K562 (cell line): Measurements from ENCODE around the gene PIEZO2. TPM values are rescaled to one million over a fixed set of nuclear protein-coding genes. Genes with fewer than 3 reads are reported as not detected.

Experiments
- ATAC-seq: fragments of 200-7000 bp; cut with Tn5 transposase; 3 replicates; pipeline ENCODE4 v1.9.1; 2020; ENCODE audit warnings: moderate library complexity
- BruUV-seq: library from RNA; stranded (reverse); fragments of 400-500 nt; replicated peaks from 2 replicates; lab custom pipeline; 2021; lab: Mats Ljungman, UMichigan
- CTCF ChIA-PET: fragments of 300-600 bp; formaldehyde crosslinking; extraction: SDS; loops from one replicate; lab custom pipeline; 2021; ENCODE audit warnings: low intra/inter-chr PET ratio; lab: Yijun Ruan, JAX
- POLR2A ChIA-PET: fragments of 300-600, 350-650 bp; sonication (Branson Sonifier 250); formaldehyde crosslinking; extraction: SDS; loops from one replicate; lab custom pipeline; 2021; ENCODE audit warnings: antibody characterized with exemption, inconsistent platforms; lab: Yijun Ruan, JAX
- DNase-seq, 4 experiments: peaks; one replicate each; pipeline versions ENCODE4 v3.0.0 to v3.0.0-alpha.2; 2011 to 2018; ENCODE audit warnings: low spot score in 3 of 4, mixed read lengths in 3 of 4; ENCODE audit errors: extremely low read depth in 1 of 4
- FAIRE-seq: peaks from 2 replicates; lab custom pipeline; 2011; peaks lifted over from hg19 to GRCh38; lab: Jason Lieb, UNC
- H2AFZ ChIP-seq: 2 replicates; pipeline ENCODE4 v1.6.0; 2011; ENCODE audit warnings: low read depth, low read length, control low read depth, inconsistent platforms
- H3K27ac ChIP-seq: fragments of 200-600 bp; 3 replicates; pipeline ENCODE4 v1.8.0; 2011; ENCODE audit warnings: low read depth, mild to moderate bottlenecking, control low read depth, inconsistent platforms, low read length, moderate library complexity, mixed read lengths; ENCODE audit errors: extremely low read depth
- H3K27me3 ChIP-seq, 2 experiments: fragments of 300-600 bp in 1 of 2; 2 replicates in 1 of 2; 3 replicates in 1 of 2; pipeline versions ENCODE4 v1.6.0 to v1.8.0; 2011; ENCODE audit warnings: inconsistent platforms in 2 of 2, low read length in 2 of 2, mild to moderate bottlenecking in 1 of 2, mixed read lengths in 1 of 2, moderate library complexity in 1 of 2; ENCODE audit not compliant: control insufficient read depth in 2 of 2, insufficient read depth in 2 of 2
- H3K36me3 ChIP-seq: fragments of 300-600 bp; 3 replicates; pipeline ENCODE4 v1.8.0; 2011; ENCODE audit warnings: mild to moderate bottlenecking, low read length, inconsistent platforms; ENCODE audit not compliant: control insufficient read depth, insufficient read depth
- H3K4me1 ChIP-seq, 2 experiments: fragments of 200-600 bp in 1 of 2; replicated peaks in 1 of 2; 2 replicates in 1 of 2; 3 replicates in 1 of 2; pipeline versions ENCODE4 v1.5.1 to v1.8.0; 2011; ENCODE audit warnings: inconsistent platforms in 2 of 2, low read length in 2 of 2, mild to moderate bottlenecking in 1 of 2, mixed read lengths in 1 of 2, moderate library complexity in 1 of 2; ENCODE audit not compliant: control insufficient read depth in 2 of 2, insufficient read depth in 2 of 2
- H3K4me2 ChIP-seq: 2 replicates; pipeline ENCODE4 v1.6.1; 2011; ENCODE audit warnings: low read length, control low read depth, inconsistent platforms, mixed read lengths; ENCODE audit not compliant: insufficient read depth
- H3K4me3 ChIP-seq: fragments of 200-600 bp; sonication (generic), shearing (Covaris generic); 2 replicates; pipeline ENCODE4 v1.5.1; 2016; ENCODE audit warnings: control low read depth, inconsistent platforms
- H3K79me2 ChIP-seq: fragments of 200-600 bp; 3 replicates; pipeline ENCODE4 v1.8.0; 2011; ENCODE audit warnings: low read length, inconsistent platforms; ENCODE audit not compliant: control insufficient read depth, insufficient read depth
- H3K9ac ChIP-seq, 2 experiments: 2 replicates each; pipeline versions ENCODE4 v1.6.0 to v1.6.1; 2011; ENCODE audit warnings: low read depth in 2 of 2, low read length in 2 of 2, control low read depth in 1 of 2, inconsistent platforms in 1 of 2, mild to moderate bottlenecking in 1 of 2, mixed read lengths in 1 of 2; ENCODE audit not compliant: insufficient read depth in 1 of 2
- H3K9me1 ChIP-seq: one replicate; pipeline ENCODE4 v1.6.0; 2011; ENCODE audit warnings: inconsistent platforms, mild to moderate bottlenecking, low read length, moderate library complexity; ENCODE audit not compliant: control insufficient read depth, insufficient read depth
- H3K9me3 ChIP-seq: replicated peaks from 2 replicates; pipeline ENCODE4 v1.5.1; 2011; ENCODE audit warnings: low read depth, low read length, inconsistent platforms; ENCODE audit not compliant: control insufficient read depth, insufficient read depth
- H4K20me1 ChIP-seq: replicated peaks from 2 replicates; pipeline ENCODE4 v1.6.1; 2011; ENCODE audit warnings: low read length, inconsistent platforms, mixed read lengths; ENCODE audit not compliant: control insufficient read depth, insufficient read depth
- BRF1 ChIP-seq: IDR thresholded peaks from 3 replicates; pipeline ENCODE4 v1.6.1; 2011; ENCODE audit warnings: borderline replicate concordance, mild to moderate bottlenecking; ENCODE audit not compliant: insufficient read length; ENCODE audit errors: extremely low read depth
- GATA2 ChIP-seq: sonication (generic); formaldehyde crosslinking; IDR thresholded peaks from 2 replicates; pipeline ENCODE4 v1.4.0; 2020; ENCODE audit warnings: mild to moderate bottlenecking, missing genetic modification reagents
- HOXB6 ChIP-seq: fragments of 250-450 bp; sonication (Bioruptor Pico); IDR thresholded peaks from 2 replicates; pipeline ENCODE4 v1.5.1; 2022; ENCODE audit warnings: mild to moderate bottlenecking, borderline replicate concordance
- KDM4B ChIP-seq, 2 experiments: fragments of 450-650 bp in 1 of 2; sonication (generic) in 1 of 2; IDR thresholded peaks; 2 replicates each; pipeline ENCODE4 v1.6.1; 2016 to 2017; ENCODE audit warnings: borderline replicate concordance in 2 of 2, antibody characterized with exemption in 1 of 2, low read depth in 1 of 2, mild to moderate bottlenecking in 1 of 2
- MTA2 ChIP-seq: fragments of 450-650 bp; IDR thresholded peaks from 2 replicates; pipeline ENCODE4 v1.6.1; 2016; ENCODE audit warnings: low read depth
- OTX1 ChIP-seq: fragments of 450-650 bp; formaldehyde crosslinking; IDR thresholded peaks from 2 replicates; pipeline ENCODE4 v1.4.0; 2022; ENCODE audit warnings: mild to moderate bottlenecking
- POLR2H ChIP-seq: IDR thresholded peaks from 2 replicates; pipeline ENCODE4 v1.6.1; 2016; ENCODE audit warnings: missing genetic modification characterization, low read depth, mild to moderate bottlenecking, control low read depth, missing compliant biosample characterization, moderate library complexity
- TAF7 ChIP-seq: fragments of 450-650 bp; IDR thresholded peaks from 2 replicates; pipeline ENCODE4 v1.6.1; 2016; ENCODE audit warnings: missing genetic modification characterization, missing compliant biosample characterization
- TBP ChIP-seq: optimal IDR thresholded peaks from 2 replicates; pipeline ENCODE3; 2011; ENCODE audit warnings: low read depth, low read length, improper control_type of control experiment
- TFAM ChIP-seq: fragments of 250-450 bp; sonication (Bioruptor Pico); conservative IDR thresholded peaks from 2 replicates; pipeline ENCODE4 v1.5.0; 2021; ENCODE audit warnings: mild to moderate bottlenecking, moderate library complexity
- ZNF316 ChIP-seq: fragments of 450-650 bp; IDR thresholded peaks from 2 replicates; pipeline ENCODE4 v1.6.1; 2016
- WGBS: fragments of 100-300 bp; shearing (Covaris generic); methylation state at CpG from one replicate; pipeline ENCODE4 v1.1.6; 2016; ENCODE audit warnings: low coverage, mixed read lengths; ENCODE audit not compliant: insufficient coverage; ENCODE audit errors: missing lambda C conversion rate; 5-methylcytosine and 5-hydroxymethylcytosine counted together
- in situ Hi-C: fragments of 300-500 bp; cut with MboI; formaldehyde crosslinking; loops from 4 replicates; pipeline ENCODE4 v1.15.0; 2018; ENCODE audit warnings: inconsistent platforms, mixed read lengths
- intact Hi-C: fragments of 100-400 bp; cut with micrococcal nuclease; formaldehyde crosslinking; loops from 2 replicates; pipeline ENCODE4 v1.14.2; 2022
- polyA plus RNA-seq, 8 experiments: library from polyadenylated mRNA; depleted of rRNA in 4 of 8; stranded (reverse) in 5 of 8; unstranded in 3 of 8; fragments of >200 nt; fragmentation: Nextera tagmentation in 2 of 8; fragmentation: Illumina TruSeq in 1 of 8; extraction: Ambion mirVana in 2 of 8; extraction: Trizol in 1 of 8; gene quantifications; 2 replicates each; pipeline versions ENCODE4 v1.2.1 to v1.2.3, GENCODE V29; 2011 to 2014; ENCODE audit warnings: inconsistent platforms in 1 of 8, missing spikeins in 1 of 8
- total RNA-seq, 7 experiments: library from RNA; depleted of rRNA in 6 of 7; stranded (reverse); fragments of >200 nt in 6 of 7; fragmentation: Illumina TruSeq in 2 of 7; extraction: Trizol in 2 of 7; gene quantifications; 2 replicates each; pipeline versions ENCODE4 v1.2.1 to v1.2.3, GENCODE V29; 2011 to 2021; ENCODE audit warnings: low replicate concordance in 1 of 7
- TF ChIP-seq, protein P1 (sequence below): sonication (generic); formaldehyde crosslinking; IDR thresholded peaks from 2 replicates; pipeline ENCODE4 v1.8.0; 2022; ENCODE audit warnings: mild to moderate bottlenecking, missing genetic modification reagents
- TF ChIP-seq, protein P2 (sequence below): sonication (generic); formaldehyde crosslinking; IDR thresholded peaks from 2 replicates; pipeline ENCODE4 v1.8.0; 2022; ENCODE audit warnings: mild to moderate bottlenecking, missing genetic modification reagents

Gene PIEZO2
- total and polyA plus RNA-seq, 9 of the 15 experiments (the other 6 are each of a cell fraction or from before 2014, with no cell fraction given): 0.54 to 4.1 (median 2.0) TPM

DNA sequence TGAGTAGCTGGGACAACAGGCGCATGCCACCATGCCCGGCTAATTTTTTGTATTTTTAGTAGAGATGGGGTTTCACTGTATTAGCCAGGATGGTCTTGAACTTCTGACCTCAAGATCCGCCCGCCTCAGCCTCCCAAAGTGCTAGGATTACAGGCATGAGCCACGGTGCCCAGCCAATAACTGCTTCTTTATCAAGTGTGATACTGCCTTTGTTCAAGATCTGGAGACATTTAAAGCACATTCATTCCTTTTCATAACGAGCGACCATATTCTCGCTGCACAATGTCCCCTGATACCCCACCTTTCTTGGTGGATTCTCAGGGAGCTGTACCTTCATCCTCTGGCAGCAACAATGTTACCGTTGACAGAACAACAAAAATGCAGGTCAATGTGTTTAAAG is 75.4 kb downstream of the PIEZO2 start:
- no peak for TF ChIP-seq BRF1
- TF ChIP-seq TBP: no peak
- TF ChIP-seq MTA2: no peak
- TF ChIP-seq ZNF316: no peak
- TF ChIP-seq HOXB6 (CRISPR knock-in tag): no peak
- no peak for TF ChIP-seq OTX1 (CRISPR knock-in tag)
- TF ChIP-seq TAF7 (tag): no peak
- TF ChIP-seq, protein P1, sequence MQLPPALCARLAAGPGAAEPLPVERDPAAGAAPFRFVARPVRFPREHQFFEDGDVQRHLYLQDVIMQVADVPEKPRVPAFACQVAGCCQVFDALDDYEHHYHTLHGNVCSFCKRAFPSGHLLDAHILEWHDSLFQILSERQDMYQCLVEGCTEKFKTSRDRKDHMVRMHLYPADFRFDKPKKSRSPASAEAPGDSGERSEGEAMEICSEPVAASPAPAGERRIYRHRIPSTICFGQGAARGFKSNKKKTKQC (CRISPR knock-in tag): no peak
- no peak for TF ChIP-seq POLR2H (tag)
- no peak for TF ChIP-seq GATA2
- no peak for TF ChIP-seq TFAM
- TF ChIP-seq, protein P2, sequence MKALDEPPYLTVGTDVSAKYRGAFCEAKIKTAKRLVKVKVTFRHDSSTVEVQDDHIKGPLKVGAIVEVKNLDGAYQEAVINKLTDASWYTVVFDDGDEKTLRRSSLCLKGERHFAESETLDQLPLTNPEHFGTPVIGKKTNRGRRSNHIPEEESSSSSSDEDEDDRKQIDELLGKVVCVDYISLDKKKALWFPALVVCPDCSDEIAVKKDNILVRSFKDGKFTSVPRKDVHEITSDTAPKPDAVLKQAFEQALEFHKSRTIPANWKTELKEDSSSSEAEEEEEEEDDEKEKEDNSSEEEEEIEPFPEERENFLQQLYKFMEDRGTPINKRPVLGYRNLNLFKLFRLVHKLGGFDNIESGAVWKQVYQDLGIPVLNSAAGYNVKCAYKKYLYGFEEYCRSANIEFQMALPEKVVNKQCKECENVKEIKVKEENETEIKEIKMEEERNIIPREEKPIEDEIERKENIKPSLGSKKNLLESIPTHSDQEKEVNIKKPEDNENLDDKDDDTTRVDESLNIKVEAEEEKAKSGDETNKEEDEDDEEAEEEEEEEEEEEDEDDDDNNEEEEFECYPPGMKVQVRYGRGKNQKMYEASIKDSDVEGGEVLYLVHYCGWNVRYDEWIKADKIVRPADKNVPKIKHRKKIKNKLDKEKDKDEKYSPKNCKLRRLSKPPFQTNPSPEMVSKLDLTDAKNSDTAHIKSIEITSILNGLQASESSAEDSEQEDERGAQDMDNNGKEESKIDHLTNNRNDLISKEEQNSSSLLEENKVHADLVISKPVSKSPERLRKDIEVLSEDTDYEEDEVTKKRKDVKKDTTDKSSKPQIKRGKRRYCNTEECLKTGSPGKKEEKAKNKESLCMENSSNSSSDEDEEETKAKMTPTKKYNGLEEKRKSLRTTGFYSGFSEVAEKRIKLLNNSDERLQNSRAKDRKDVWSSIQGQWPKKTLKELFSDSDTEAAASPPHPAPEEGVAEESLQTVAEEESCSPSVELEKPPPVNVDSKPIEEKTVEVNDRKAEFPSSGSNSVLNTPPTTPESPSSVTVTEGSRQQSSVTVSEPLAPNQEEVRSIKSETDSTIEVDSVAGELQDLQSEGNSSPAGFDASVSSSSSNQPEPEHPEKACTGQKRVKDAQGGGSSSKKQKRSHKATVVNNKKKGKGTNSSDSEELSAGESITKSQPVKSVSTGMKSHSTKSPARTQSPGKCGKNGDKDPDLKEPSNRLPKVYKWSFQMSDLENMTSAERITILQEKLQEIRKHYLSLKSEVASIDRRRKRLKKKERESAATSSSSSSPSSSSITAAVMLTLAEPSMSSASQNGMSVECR (CRISPR knock-in tag): no peak
- TF ChIP-seq KDM4B (IDR thresholded peaks at IDR 0.05; ENCODE audit: borderline replicate concordance in 2 of 2, low read depth in 1 of 2): no peak
- ChIA-PET POLR2A (interaction anchor here (0.7 kb wide), 1 partner anchor 513 kb away, joined by 3 read pairs; no protein-coding TSS in a partner anchor), CTCF (no interaction called here)
- no peak overlapping the region for H3K27ac ChIP-seq
- DNase-seq (no peak), ATAC-seq (no peak), FAIRE-seq (no peak)
- H3K4me1 ChIP-seq: no peaks in the 10 kb centered on the region
- in situ Hi-C loops: no loop called here
- H2AFZ ChIP-seq: no peak overlapping the region
- no peak overlapping the region for H3K4me2 ChIP-seq
- H3K79me2 ChIP-seq: no peaks in the 10 kb centered on the region
- H3K27me3 ChIP-seq: no peaks in the 10 kb centered on the region
- H3K9me1 ChIP-seq: no peaks in the 10 kb centered on the region
- H3K9ac ChIP-seq: no peak overlapping the region
- H3K9me3 ChIP-seq: no peaks in the 10 kb centered on the region
- no peak overlapping the region for H3K4me3 ChIP-seq
- H4K20me1 ChIP-seq: no peaks in the 10 kb centered on the region; the same call in 1 of the 2 replicates
- no peaks in the 10 kb centered on the region for H3K36me3 ChIP-seq
- intact Hi-C loops: no loop called here
- BruUV-seq: no TSS peak
- WGBS: 2% methylated on average over 9 of the region's 9 CpGs
